PC-9 (cell line): Measurements from ENCODE around the gene KBTBD8. TPM values are rescaled to one million over a fixed set of nuclear protein-coding genes. Genes with fewer than 3 reads are reported as not detected.

Experiments
- BruUV-seq: library from RNA; stranded (reverse); fragments of 400-500 nt; replicated peaks from 2 replicates; lab custom pipeline; 2021; lab: Mats Ljungman, UMichigan
- CTCF ChIA-PET: fragments of 300-600 bp; sonication (Branson Sonifier 250); formaldehyde crosslinking; loops from one replicate; lab custom pipeline; 2022; ENCODE audit warnings: antibody characterized with exemption; lab: Charles Lee
- POLR2A ChIA-PET: fragments of 300-600 bp; sonication (Branson Sonifier 250); formaldehyde crosslinking; loops from one replicate; lab custom pipeline; 2022; ENCODE audit warnings: antibody characterized with exemption; ENCODE audit not compliant: unreplicated experiment; lab: Charles Lee
- DNase-seq, 2 experiments: peaks; one replicate each; pipeline versions ENCODE4 v3.0.0 to v3.0.0-alpha.2; 2015 to 2022; ENCODE audit warnings: mixed read lengths in 1 of 2
- H2AFZ ChIP-seq: fragments of 200-600 bp; sonication (generic); 2 replicates; pipeline ENCODE4 v1.8.1; 2017; ENCODE audit warnings: antibody characterized with exemption
- H3F3A ChIP-seq: fragments of 200-600 bp; sonication (generic); 2 replicates; pipeline ENCODE4 v1.8.1; 2017; ENCODE audit warnings: antibody characterized with exemption, mild to moderate bottlenecking, low read depth; ENCODE audit not compliant: insufficient read depth
- H3K27ac ChIP-seq: fragments of 200-600 bp; sonication (generic); 2 replicates; pipeline ENCODE4 v1.6.1; 2016; ENCODE audit warnings: mixed run types
- H3K27me3 ChIP-seq: fragments of 200-600 bp; sonication (generic); 2 replicates; pipeline ENCODE4 v1.6.1; 2016; ENCODE audit warnings: low read depth, mixed run types; ENCODE audit not compliant: insufficient read depth
- H3K36me3 ChIP-seq: fragments of 200-600 bp; sonication (generic); 2 replicates; pipeline ENCODE4 v1.6.1; 2016; ENCODE audit warnings: low read depth, mixed run types
- H3K4me1 ChIP-seq: fragments of 200-600 bp; sonication (generic); replicated peaks from 2 replicates; pipeline ENCODE4 v1.6.1; 2016; ENCODE audit warnings: mixed run types; ENCODE audit not compliant: insufficient read depth
- H3K4me2 ChIP-seq: fragments of 200-600 bp; sonication (generic); 2 replicates; pipeline ENCODE4 v1.6.1; 2017; ENCODE audit warnings: mixed run types
- H3K4me3 ChIP-seq: fragments of 200-600 bp; sonication (generic); 2 replicates; pipeline ENCODE4 v1.6.1; 2016; ENCODE audit warnings: mixed run types
- H3K79me2 ChIP-seq: fragments of 200-600 bp; sonication (generic); 2 replicates; pipeline ENCODE4 v1.6.1; 2017; ENCODE audit warnings: low read depth, mixed run types
- H3K9me2 ChIP-seq: fragments of 200-600 bp; sonication (generic); 2 replicates; pipeline ENCODE4 v1.8.1; 2017; ENCODE audit warnings: mild to moderate bottlenecking; ENCODE audit not compliant: insufficient read depth
- H3K9me3 ChIP-seq: fragments of 200-600 bp; sonication (generic); 2 replicates; pipeline ENCODE4 v1.8.1; 2016; ENCODE audit warnings: low read depth; ENCODE audit not compliant: insufficient read depth
- H4K20me1 ChIP-seq: fragments of 200-600 bp; sonication (generic); 2 replicates; pipeline ENCODE4 v1.8.1; 2017; ENCODE audit not compliant: insufficient read depth
- EZH2 ChIP-seq: fragments of 200-600 bp; sonication (generic); IDR thresholded peaks from 2 replicates; pipeline ENCODE4 v1.8.0; 2017; ENCODE audit warnings: antibody characterized with exemption, low read depth
- intact Hi-C: fragments of 100-400 bp; cut with micrococcal nuclease; formaldehyde crosslinking; loops from one replicate; pipeline ENCODE4 v1.10.0; 2022; ENCODE audit not compliant: unreplicated experiment
- total RNA-seq: library from RNA; stranded (reverse); gene quantifications from 2 replicates; pipeline ENCODE4 v1.2.3, GENCODE V29; 2021
- TF ChIP-seq, protein P1 (sequence below): fragments of 200-600 bp; sonication (generic); conservative IDR thresholded peaks from 2 replicates; pipeline ENCODE4 v1.6.1; 2017; ENCODE audit warnings: mixed run types, antibody characterized with exemption, mild to moderate bottlenecking, moderate library complexity

Gene KBTBD8
- total RNA-seq, 1 experiment from 2014 or later, result not detected

DNA sequence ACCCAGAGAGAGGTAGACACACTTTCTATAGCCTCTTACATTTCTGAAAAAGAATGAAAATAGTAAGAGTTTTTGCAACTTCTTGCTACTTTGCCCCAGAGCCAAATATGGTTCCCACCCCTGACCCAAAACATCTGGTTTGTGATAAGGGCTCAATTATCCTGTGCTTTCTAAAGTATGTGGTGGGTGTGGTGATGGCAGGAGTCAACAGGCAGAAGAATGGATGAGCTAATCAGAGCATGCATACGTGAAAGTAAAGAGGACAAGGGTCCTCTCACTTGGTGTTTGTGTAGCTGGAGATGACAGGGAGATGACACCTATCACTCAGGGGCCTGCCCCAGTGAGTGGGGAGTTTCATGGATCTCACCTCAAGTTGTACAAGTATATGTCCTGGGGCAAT lies 19.1 kb downstream of the KBTBD8 start:
- Histone ChIP-seq H3K9me2 (no peaks in the 10 kb centered on the region), H3K4me1 (no peaks in the 10 kb centered on the region; the same call in 1 of the 2 replicates), H3K9me3 (no peaks in the 10 kb centered on the region), H3K36me3 (no peaks in the 10 kb centered on the region), H3K4me3 (no peak overlapping the region), H3F3A (no peaks in the 10 kb centered on the region), H4K20me1 (no peaks in the 10 kb centered on the region), H2AFZ (no peak overlapping the region), H3K27me3 (no peaks in the 10 kb centered on the region), H3K4me2 (no peak overlapping the region), H3K27ac (no peak overlapping the region), H3K79me2 (no peaks in the 10 kb centered on the region)
- DNase-seq, result no peak
- CTCF ChIA-PET, result no interaction called here
- intact Hi-C loops, result no loop called here
- POLR2A ChIA-PET, result no interaction called here
- TF ChIP-seq, protein P1, sequence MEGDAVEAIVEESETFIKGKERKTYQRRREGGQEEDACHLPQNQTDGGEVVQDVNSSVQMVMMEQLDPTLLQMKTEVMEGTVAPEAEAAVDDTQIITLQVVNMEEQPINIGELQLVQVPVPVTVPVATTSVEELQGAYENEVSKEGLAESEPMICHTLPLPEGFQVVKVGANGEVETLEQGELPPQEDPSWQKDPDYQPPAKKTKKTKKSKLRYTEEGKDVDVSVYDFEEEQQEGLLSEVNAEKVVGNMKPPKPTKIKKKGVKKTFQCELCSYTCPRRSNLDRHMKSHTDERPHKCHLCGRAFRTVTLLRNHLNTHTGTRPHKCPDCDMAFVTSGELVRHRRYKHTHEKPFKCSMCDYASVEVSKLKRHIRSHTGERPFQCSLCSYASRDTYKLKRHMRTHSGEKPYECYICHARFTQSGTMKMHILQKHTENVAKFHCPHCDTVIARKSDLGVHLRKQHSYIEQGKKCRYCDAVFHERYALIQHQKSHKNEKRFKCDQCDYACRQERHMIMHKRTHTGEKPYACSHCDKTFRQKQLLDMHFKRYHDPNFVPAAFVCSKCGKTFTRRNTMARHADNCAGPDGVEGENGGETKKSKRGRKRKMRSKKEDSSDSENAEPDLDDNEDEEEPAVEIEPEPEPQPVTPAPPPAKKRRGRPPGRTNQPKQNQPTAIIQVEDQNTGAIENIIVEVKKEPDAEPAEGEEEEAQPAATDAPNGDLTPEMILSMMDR, result no peak
- no peak for TF ChIP-seq EZH2
- BruUV-seq, result no TSS peak

DNA sequence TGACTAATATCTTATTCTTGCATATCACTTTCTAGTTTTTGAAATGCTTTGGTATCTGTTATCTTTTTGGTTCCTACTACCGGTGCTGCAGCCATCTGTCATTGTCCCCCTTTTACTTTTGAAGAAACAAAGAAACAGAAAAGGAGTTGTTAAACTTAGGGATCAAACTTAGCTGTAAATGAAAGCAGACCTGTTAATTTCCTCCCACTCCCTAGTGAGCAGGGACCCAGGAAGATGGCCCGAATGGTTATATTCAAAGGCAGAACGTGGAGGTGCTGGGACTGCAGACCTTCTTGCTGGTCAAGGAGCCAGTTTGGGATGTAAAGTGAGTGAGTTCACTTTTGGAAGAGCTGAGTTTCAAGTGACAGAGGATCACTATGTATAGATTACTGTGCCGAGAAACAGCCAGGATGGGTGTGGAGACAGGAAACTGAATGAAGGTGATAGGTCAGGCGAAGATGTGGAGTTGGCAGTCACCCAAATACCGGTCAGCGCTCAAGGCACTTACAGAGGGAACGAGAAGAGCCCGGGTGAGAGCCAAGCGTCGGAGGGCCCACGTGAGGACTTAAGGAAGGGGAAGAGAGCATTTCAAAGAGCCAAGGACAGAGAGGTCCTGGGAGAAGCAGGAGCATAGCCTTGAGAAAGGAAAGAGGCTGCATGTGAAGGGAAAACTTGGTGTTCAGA lies 20.1 kb downstream of the KBTBD8 start:
- Histone ChIP-seq H3F3A (no peaks in the 10 kb centered on the region), H3K4me3 (no peak overlapping the region), H3K27me3 (no peaks in the 10 kb centered on the region), H3K9me2 (no peaks in the 10 kb centered on the region), H3K79me2 (no peaks in the 10 kb centered on the region), H3K4me2 (no peak overlapping the region), H3K36me3 (no peaks in the 10 kb centered on the region), H3K4me1 (no peaks in the 10 kb centered on the region; the same call in 1 of the 2 replicates), H2AFZ (no peak overlapping the region), H4K20me1 (no peaks in the 10 kb centered on the region), H3K27ac (no peak overlapping the region), H3K9me3 (no peaks in the 10 kb centered on the region)
- TF ChIP-seq, protein P1, result no peak
- no peak for TF ChIP-seq EZH2
- ChIA-PET POLR2A (no interaction called here), CTCF (no interaction called here)
- no peak for DNase-seq
- no TSS peak for BruUV-seq
- intact Hi-C loops, result no loop called here

DNA sequence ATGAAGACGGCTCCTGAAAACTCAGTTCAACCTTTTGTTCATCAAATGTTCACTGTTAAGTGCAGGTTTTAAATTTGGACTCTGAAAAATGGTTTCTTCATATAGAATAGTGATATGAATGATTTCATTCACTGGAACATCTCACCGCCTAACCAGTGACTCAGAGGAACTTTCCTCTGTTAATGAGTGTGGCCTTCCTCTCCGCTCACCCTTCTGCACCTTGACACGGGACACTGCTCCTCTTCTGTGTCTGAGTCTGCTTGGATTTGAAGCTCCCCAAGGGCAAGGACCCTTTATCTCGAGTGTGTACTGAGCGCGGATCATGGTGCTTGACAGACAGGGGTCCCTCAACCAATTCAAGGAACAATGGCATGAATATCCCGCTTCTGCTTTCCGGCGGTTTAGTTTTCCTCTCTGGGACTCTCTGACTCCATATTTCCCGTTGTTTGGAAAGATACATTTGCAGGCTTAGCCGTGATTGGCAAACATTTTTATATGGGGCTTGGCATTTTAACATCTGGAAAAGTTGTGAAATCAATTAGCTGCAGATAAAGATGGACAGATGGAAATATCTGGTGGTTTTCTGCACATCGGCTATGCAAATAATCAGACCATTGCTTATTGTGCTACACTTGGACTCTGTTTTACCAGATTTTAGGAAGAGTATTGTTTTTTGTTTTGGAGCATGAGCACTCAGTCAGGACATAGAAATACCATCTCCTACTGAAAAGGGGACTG lies 20.9 kb downstream of the KBTBD8 start:
- no peaks in the 10 kb centered on the region for H3K9me3 ChIP-seq
- no peaks in the 10 kb centered on the region for H3K9me2 ChIP-seq
- H3K27ac ChIP-seq, result no peak overlapping the region
- DNase-seq, result no peak
- H2AFZ ChIP-seq, result no peak overlapping the region
- POLR2A ChIA-PET, result no interaction called here
- CTCF ChIA-PET, result no interaction called here
- BruUV-seq, result no TSS peak
- H3K4me1 ChIP-seq, result no peaks in the 10 kb centered on the region; the same call in 1 of the 2 replicates
- intact Hi-C loops, result no loop called here
- no peaks in the 10 kb centered on the region for H3K27me3 ChIP-seq
- no peak overlapping the region for H3K4me3 ChIP-seq
- no peaks in the 10 kb centered on the region for H3K79me2 ChIP-seq
- no peaks in the 10 kb centered on the region for H4K20me1 ChIP-seq
- H3K4me2 ChIP-seq, result no peak overlapping the region
- no peaks in the 10 kb centered on the region for H3F3A ChIP-seq
- no peaks in the 10 kb centered on the region for H3K36me3 ChIP-seq
- TF ChIP-seq EZH2, result no peak
- TF ChIP-seq, protein P1, result no peak
